ENCODE measurements around the gene BEST1. TPM values are rescaled to one million over a fixed set of nuclear protein-coding genes. Genes with fewer than 3 reads are reported as not detected.
A peak's percentile ranks its signal among the peaks of the same experiment; 100 is the strongest.

BEST1 gene
- total and polyA plus RNA-seq, 2 donors (not counting 1 experiment from before 2014, with no cell fraction given), result 2.5 to 15.2 TPM

- Histone ChIP-seq H4K20me1 (ENCODE audit: control insufficient read depth, extremely low read depth, insufficient read depth, low read length) (no peaks in the 10 kb centered on the region), H3K27me3 (ENCODE audit: control insufficient read depth, insufficient read depth, low read length) (no peaks in the 10 kb centered on the region), H2AFZ (ENCODE audit: low read length) (no peak overlapping the region), H3K36me3 (ENCODE audit: control insufficient read depth, insufficient read depth, low read length) (peaks cover 8% of the 10 kb centered on the region), H3K4me3 (replicated peaks in 1 of 4; ENCODE audit: control extremely low read depth in 1 of 4, insufficient read depth in 1 of 4, low read depth in 3 of 4, low read length in 4 of 4) (no peak overlapping the region), H3K4me1 (ENCODE audit: control insufficient read depth, extremely low read depth, insufficient read depth, low read length) (peaks cover 9% of the 10 kb centered on the region), H3K27ac (ENCODE audit: insufficient read depth, low read length) (no peak overlapping the region), H3K9ac (ENCODE audit: insufficient read depth, low read length) (no peak overlapping the region), H3K4me2 (ENCODE audit: extremely low read depth, insufficient read depth, low read length) (no peak overlapping the region), H3K9me3 (ENCODE audit: control insufficient read depth, insufficient read depth, low read depth, low read length) (no peaks in the 10 kb centered on the region), H3K79me2 (ENCODE audit: control insufficient read depth, insufficient read depth, low read length) (peaks cover under 1% of the 10 kb centered on the region)
- no peak for TF ChIP-seq CTCF (conservative IDR thresholded peaks at IDR 0.05 in 1 of 2, IDR thresholded peaks at IDR 0.05 in 1 of 2; ENCODE audit: low read depth in 1 of 2, low read length in 2 of 2)
- no peak for TF ChIP-seq EZH2 (IDR thresholded peaks at IDR 0.05; ENCODE audit: low read length, missing control alignments)
- DNase-seq (ENCODE audit: low read depth in 2 of 2), result no peak
Observed at GRCh38 chr11:61959678-61960077, 9.5 kb downstream of the BEST1 start.

DNA sequence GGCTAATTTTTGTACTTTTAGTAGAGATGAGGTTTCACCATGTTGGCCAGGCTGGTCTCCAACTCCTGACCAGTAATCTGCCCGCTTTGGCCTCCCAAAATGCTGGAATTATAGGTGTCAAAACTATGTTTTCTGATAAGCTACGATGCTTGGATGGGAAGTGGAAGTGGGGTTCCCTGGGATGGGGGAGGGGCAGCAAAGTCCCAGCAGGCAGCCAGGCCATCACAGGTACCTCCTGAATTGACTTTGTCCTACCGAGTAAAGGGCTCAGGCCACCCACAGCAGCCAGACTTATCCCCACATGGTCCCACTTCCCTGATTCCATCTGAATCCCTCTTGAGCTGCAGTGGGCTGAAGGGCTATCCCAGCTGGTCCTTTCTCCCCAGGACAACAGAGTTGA is 10.4 kb downstream of the BEST1 start:
- DNase-seq (ENCODE audit: low read depth in 2 of 2), result no peak
- Histone ChIP-seq H3K4me1 (ENCODE audit: control insufficient read depth, extremely low read depth, insufficient read depth, low read length) (peaks cover 9% of the 10 kb centered on the region), H4K20me1 (ENCODE audit: control insufficient read depth, extremely low read depth, insufficient read depth, low read length) (peaks cover 2% of the 10 kb centered on the region), H3K27me3 (ENCODE audit: control insufficient read depth, insufficient read depth, low read length) (no peaks in the 10 kb centered on the region), H3K4me3 (replicated peaks in 1 of 4; ENCODE audit: control extremely low read depth in 1 of 4, insufficient read depth in 1 of 4, low read depth in 3 of 4, low read length in 4 of 4) (no peak overlapping the region), H3K9ac (ENCODE audit: insufficient read depth, low read length) (no peak overlapping the region), H3K27ac (ENCODE audit: insufficient read depth, low read length) (no peak overlapping the region), H3K79me2 (ENCODE audit: control insufficient read depth, insufficient read depth, low read length) (peaks cover 10% of the 10 kb centered on the region), H3K9me3 (ENCODE audit: control insufficient read depth, insufficient read depth, low read depth, low read length) (no peaks in the 10 kb centered on the region), H3K36me3 (ENCODE audit: control insufficient read depth, insufficient read depth, low read length) (peaks cover 13% of the 10 kb centered on the region), H3K4me2 (ENCODE audit: extremely low read depth, insufficient read depth, low read length) (no peak overlapping the region), H2AFZ (ENCODE audit: low read length) (no peak overlapping the region)
- TF ChIP-seq EZH2 (IDR thresholded peaks at IDR 0.05; ENCODE audit: low read length, missing control alignments), result no peak
- no peak for TF ChIP-seq CTCF (conservative IDR thresholded peaks at IDR 0.05 in 1 of 2, IDR thresholded peaks at IDR 0.05 in 1 of 2; ENCODE audit: low read depth in 1 of 2, low read length in 2 of 2)

GRCh38 chr11:61961570-61962212 is 11.5 kb downstream of the BEST1 start:
- H3K27me3 ChIP-seq (ENCODE audit: control insufficient read depth, insufficient read depth, low read length), result no peaks in the 10 kb centered on the region
- H3K27ac ChIP-seq (ENCODE audit: insufficient read depth, low read length), result peak overlapping the region; percentile 12
- no peaks in the 10 kb centered on the region for H3K9me3 ChIP-seq (ENCODE audit: control insufficient read depth, insufficient read depth, low read depth, low read length)
- peaks cover 15% of the 10 kb centered on the region for H3K36me3 ChIP-seq (ENCODE audit: control insufficient read depth, insufficient read depth, low read length)
- H3K4me2 ChIP-seq (ENCODE audit: extremely low read depth, insufficient read depth, low read length), result no peak overlapping the region
- H2AFZ ChIP-seq (ENCODE audit: low read length), result no peak overlapping the region
- H3K79me2 ChIP-seq (ENCODE audit: control insufficient read depth, insufficient read depth, low read length), result peaks cover 21% of the 10 kb centered on the region
- peaks cover 9% of the 10 kb centered on the region for H3K4me1 ChIP-seq (ENCODE audit: control insufficient read depth, extremely low read depth, insufficient read depth, low read length)
- H3K4me3 ChIP-seq (replicated peaks in 1 of 4; ENCODE audit: control extremely low read depth in 1 of 4, insufficient read depth in 1 of 4, low read depth in 3 of 4, low read length in 4 of 4), result no peak overlapping the region
- no peak overlapping the region for H3K9ac ChIP-seq (ENCODE audit: insufficient read depth, low read length)
- peaks cover 5% of the 10 kb centered on the region for H4K20me1 ChIP-seq (ENCODE audit: control insufficient read depth, extremely low read depth, insufficient read depth, low read length)
- DNase-seq (ENCODE audit: low read depth in 2 of 2), result peak in 1 of 2 donors; percentile 82
- no peak for TF ChIP-seq EZH2 (IDR thresholded peaks at IDR 0.05; ENCODE audit: low read length, missing control alignments)
- TF ChIP-seq CTCF (conservative IDR thresholded peaks at IDR 0.05 in 1 of 2, IDR thresholded peaks at IDR 0.05 in 1 of 2; ENCODE audit: low read depth in 1 of 2, low read length in 2 of 2), result no peak
